Mesenchymal stem cell (in vitro differentiated cells and primary cell): Measurements from ENCODE around the gene LDLRAP1.
"Not testable (repeated sequence)": the region's sequence is repeated elsewhere in the genome, so short reads cannot be mapped to it uniquely, and the experiment has no call there.

ENCODE experiments used
- DNase-seq: peaks from one replicate; pipeline ENCODE4 v3.0.0-alpha.2; 2013
- H2AFZ ChIP-seq: one replicate; pipeline ENCODE4 v1.6.1; 2013; ENCODE audit warnings: low read depth, mild to moderate bottlenecking, control low read depth, inconsistent platforms, low read length, moderate library complexity
- H2AK5ac ChIP-seq: 2 replicates; pipeline ENCODE4 v1.6.1; 2013; ENCODE audit warnings: low read length, moderate library complexity, mild to moderate bottlenecking, inconsistent platforms; ENCODE audit not compliant: severe bottlenecking
- H2BK120ac ChIP-seq: one replicate; pipeline ENCODE4 v1.6.1; 2013; ENCODE audit warnings: low read depth, mild to moderate bottlenecking, inconsistent platforms, low read length, moderate library complexity
- H2BK12ac ChIP-seq, 2 experiments: one replicate each; pipeline ENCODE4 v1.6.1; 2013; ENCODE audit warnings: inconsistent platforms in 2 of 2, low read length in 2 of 2, mild to moderate bottlenecking in 2 of 2, moderate library complexity in 2 of 2, control low read depth in 1 of 2
- H2BK15ac ChIP-seq: one replicate; pipeline ENCODE4 v1.6.1; 2013; ENCODE audit warnings: mild to moderate bottlenecking, low read depth, inconsistent platforms; ENCODE audit not compliant: poor library complexity, severe bottlenecking
- H2BK5ac ChIP-seq: 2 replicates; pipeline ENCODE4 v1.6.1; 2013; ENCODE audit warnings: low read depth, mild to moderate bottlenecking, low read length, control low read depth, inconsistent platforms; ENCODE audit not compliant: poor library complexity, severe bottlenecking
- H3K14ac ChIP-seq, 2 experiments: one replicate each; pipeline ENCODE4 v1.6.1; 2013; ENCODE audit warnings: inconsistent platforms in 2 of 2, low read length in 2 of 2, control low read depth in 1 of 2, mild to moderate bottlenecking in 1 of 2, moderate library complexity in 1 of 2
- H3K18ac ChIP-seq, 2 experiments: one replicate each; pipeline ENCODE4 v1.6.1; 2013; ENCODE audit warnings: inconsistent platforms in 2 of 2, low read length in 2 of 2, control low read depth in 1 of 2, low read depth in 1 of 2, mild to moderate bottlenecking in 1 of 2
- H3K23ac ChIP-seq, 2 experiments: one replicate each; pipeline ENCODE4 v1.6.1; 2013; ENCODE audit warnings: inconsistent platforms in 2 of 2, low read length in 2 of 2, mild to moderate bottlenecking in 2 of 2, moderate library complexity in 2 of 2, control low read depth in 1 of 2
- H3K27ac ChIP-seq: 2 replicates; pipeline ENCODE4 v1.5.1; 2013; ENCODE audit warnings: mild to moderate bottlenecking, moderate library complexity, low read length, control low read depth, inconsistent platforms; ENCODE audit not compliant: poor library complexity, severe bottlenecking
- H3K27me3 ChIP-seq, 2 experiments: 2 replicates each; pipeline versions ENCODE4 v1.6.1 to v1.7.0; 2013; ENCODE audit warnings: low read length in 2 of 2, mild to moderate bottlenecking in 2 of 2, moderate library complexity in 2 of 2, control low read depth in 1 of 2, inconsistent platforms in 1 of 2; ENCODE audit not compliant: control insufficient read depth in 1 of 2, insufficient read depth in 1 of 2
- H3K36me3 ChIP-seq, 2 experiments: 2 replicates each; pipeline versions ENCODE4 v1.6.1 to v1.7.0; 2013; ENCODE audit warnings: low read length in 2 of 2, control low read depth in 1 of 2, inconsistent platforms in 1 of 2, low read depth in 1 of 2, mild to moderate bottlenecking in 1 of 2; ENCODE audit not compliant: insufficient read depth in 2 of 2, control insufficient read depth in 1 of 2
- H3K4ac ChIP-seq, 2 experiments: one replicate each; pipeline ENCODE4 v1.6.1; 2013; ENCODE audit warnings: inconsistent platforms in 2 of 2, low read length in 2 of 2, mild to moderate bottlenecking in 2 of 2, moderate library complexity in 2 of 2, control low read depth in 1 of 2, low read depth in 1 of 2
- H3K4me1 ChIP-seq: 2 replicates; pipeline ENCODE4 v1.6.1; 2013; ENCODE audit warnings: low read depth, low read length, control low read depth; ENCODE audit not compliant: control insufficient read depth, insufficient read depth
- H3K4me2 ChIP-seq: 2 replicates; pipeline ENCODE4 v1.6.1; 2013; ENCODE audit warnings: low read length, mild to moderate bottlenecking, inconsistent platforms; ENCODE audit not compliant: poor library complexity, severe bottlenecking
- H3K4me3 ChIP-seq, 2 experiments: 2 replicates each; pipeline versions ENCODE4 v1.5.1 to v1.7.0; 2013; ENCODE audit warnings: low read length in 2 of 2, mild to moderate bottlenecking in 2 of 2, control low read depth in 1 of 2, low read depth in 1 of 2; ENCODE audit not compliant: insufficient read depth in 1 of 2
- H3K79me1 ChIP-seq: replicated peaks from 2 replicates; pipeline ENCODE4 v1.6.1; 2013; ENCODE audit warnings: mild to moderate bottlenecking, control low read depth, low read length, inconsistent platforms; ENCODE audit not compliant: poor library complexity, severe bottlenecking
- H3K9ac ChIP-seq: 2 replicates; pipeline ENCODE4 v1.7.0; 2013; ENCODE audit warnings: mild to moderate bottlenecking, low read length, moderate library complexity
- H3K9me3 ChIP-seq: 2 replicates; pipeline ENCODE4 v1.7.0; 2013; ENCODE audit warnings: mild to moderate bottlenecking, low read length; ENCODE audit not compliant: control insufficient read depth
- H4K8ac ChIP-seq: one replicate; pipeline ENCODE4 v1.6.1; 2013; ENCODE audit warnings: inconsistent platforms, mild to moderate bottlenecking, low read length, moderate library complexity
- H4K91ac ChIP-seq: one replicate; pipeline ENCODE4 v1.6.1; 2013; ENCODE audit warnings: mild to moderate bottlenecking, low read length, inconsistent platforms
- WGBS: methylation state at CpG from one replicate; pipeline ENCODE4 v1.1.7; 2013; ENCODE audit warnings: mixed read lengths; 5-methylcytosine and 5-hydroxymethylcytosine counted together

Gene LDLRAP1

DNA sequence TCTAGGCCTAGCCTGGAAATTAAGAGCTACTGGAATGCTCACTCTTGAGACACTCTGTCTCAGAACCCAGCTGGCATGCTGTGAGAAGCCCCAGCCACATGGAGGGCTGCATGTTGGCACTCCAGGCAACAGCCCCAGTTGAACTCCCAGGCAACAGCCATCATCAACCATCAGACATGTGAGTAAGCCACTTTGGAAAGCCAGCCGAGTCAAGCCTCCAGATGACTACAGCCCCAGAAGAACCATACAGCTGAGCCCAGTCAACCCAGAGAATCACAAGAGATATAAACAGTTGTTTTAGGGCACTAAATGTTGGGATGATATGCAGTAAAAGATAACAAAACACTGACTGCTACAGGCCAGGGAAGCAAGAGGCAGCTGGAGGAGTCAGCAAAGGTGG lies 55.5 kb downstream of the LDLRAP1 start:
- DNase-seq = no peak
- Histone ChIP-seq H4K91ac (no peak overlapping the region), H3K23ac (no peak overlapping the region), H3K4ac (no peak overlapping the region), H3K79me1 (no peaks in the 10 kb centered on the region), H3K4me2 (no peak overlapping the region), H2BK5ac (no peak overlapping the region), H2BK15ac (no peak overlapping the region), H2BK120ac (no peak overlapping the region), H3K4me1 (no peaks in the 10 kb centered on the region), H2BK12ac (no peak overlapping the region), H3K4me3 (no peak overlapping the region), H2AK5ac (no peak overlapping the region), H2AFZ (no peak overlapping the region), H3K14ac (no peak overlapping the region), H3K27me3 (peaks cover 13 to 35% of the 10 kb centered on the region in 2 experiments), H3K36me3 (no peaks in the 10 kb centered on the region), H4K8ac (no peak overlapping the region), H3K18ac (no peak overlapping the region), H3K27ac (no peak overlapping the region), H3K9ac (no peak overlapping the region), H3K9me3 (peaks cover 8% of the 10 kb centered on the region)
- no CpG with 5 or more reads among the region's 1 CpG for WGBS

DNA sequence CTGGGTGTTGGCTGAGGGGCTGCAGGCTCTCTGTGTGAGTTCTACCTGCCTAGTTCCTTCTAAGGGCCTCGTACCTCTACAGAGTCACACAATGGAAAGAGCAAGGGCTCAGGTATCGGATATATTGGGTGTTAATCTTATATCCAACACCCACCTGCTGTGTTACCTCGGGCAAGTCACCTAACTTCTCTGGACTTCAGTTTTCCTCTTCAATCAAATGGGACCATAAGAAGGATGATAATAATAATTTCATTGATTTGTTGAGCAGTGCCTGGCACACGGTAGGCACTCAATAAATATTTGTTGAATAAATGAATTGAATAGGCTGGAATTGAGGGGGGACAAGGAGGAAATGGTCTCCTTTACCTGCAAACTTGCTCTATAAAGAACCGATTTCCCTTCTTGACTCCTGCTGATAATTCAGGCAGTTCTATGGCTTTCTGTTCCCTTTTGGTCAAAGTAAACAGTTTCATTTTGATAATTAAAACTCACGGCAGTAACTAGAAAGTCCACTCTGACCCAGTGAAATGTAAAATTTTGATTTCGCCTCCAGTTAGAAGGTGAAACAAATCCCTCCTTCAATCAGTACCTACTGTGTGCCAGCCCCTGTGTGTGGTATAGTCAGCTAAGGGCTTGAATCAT lies 56.7 kb downstream of the LDLRAP1 start:
- Histone ChIP-seq H3K27ac (no peak overlapping the region), H3K36me3 (no peaks in the 10 kb centered on the region), H3K4me3 (no peak overlapping the region), H3K9ac (no peak overlapping the region), H3K4me2 (no peak overlapping the region), H3K9me3 (peaks cover 8% of the 10 kb centered on the region), H3K18ac (no peak overlapping the region), H3K14ac (no peak overlapping the region), H3K23ac (no peak overlapping the region), H2AFZ (no peak overlapping the region), H3K4me1 (no peaks in the 10 kb centered on the region), H3K27me3 (peaks cover 11 to 28% of the 10 kb centered on the region in 2 experiments), H2BK12ac (no peak overlapping the region), H2BK5ac (no peak overlapping the region), H2AK5ac (no peak overlapping the region), H2BK120ac (no peak overlapping the region), H4K91ac (no peak overlapping the region), H3K79me1 (no peaks in the 10 kb centered on the region), H2BK15ac (no peak overlapping the region), H4K8ac (no peak overlapping the region), H3K4ac (no peak overlapping the region)
- DNase-seq = no peak
- 85% methylated on average over 6 of the region's 7 CpGs for WGBS

DNA sequence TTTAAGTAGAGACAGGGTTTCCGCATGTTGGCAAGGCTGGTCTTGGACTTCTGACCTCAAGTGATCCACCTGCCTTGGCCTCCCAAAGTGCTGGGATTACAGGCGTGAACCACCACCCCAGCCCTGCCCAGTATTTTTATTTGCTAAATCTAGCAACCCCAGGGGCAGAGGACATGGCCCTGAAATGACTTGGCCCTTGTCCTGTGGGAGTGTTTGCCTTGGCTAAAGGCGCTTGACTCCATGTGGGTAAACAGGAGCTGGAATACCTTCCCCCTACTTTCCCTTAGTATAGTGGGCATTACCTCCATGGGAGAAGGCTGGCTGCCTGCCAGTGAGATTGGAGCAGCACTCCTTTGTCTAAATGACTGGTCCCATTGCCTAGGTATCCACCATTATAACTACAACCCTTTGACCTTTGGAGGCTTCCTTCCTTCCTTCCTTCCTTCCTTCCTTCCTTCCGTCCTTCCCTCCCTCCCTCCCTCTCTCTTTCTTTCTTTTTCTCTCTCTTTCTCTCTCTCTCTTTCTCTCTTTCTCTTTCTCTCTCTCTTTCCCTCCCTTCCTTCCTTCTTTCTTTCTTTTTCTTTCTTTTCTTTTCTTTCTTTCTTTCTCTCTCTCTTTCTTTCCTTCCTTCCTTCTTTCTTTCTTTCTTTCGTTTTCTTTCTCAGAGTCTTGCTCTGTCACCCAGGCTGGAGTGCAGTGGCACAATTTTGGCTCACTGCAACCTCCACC lies 57.7 kb downstream of the LDLRAP1 start:
- not testable (repeated sequence) for H3K9ac ChIP-seq, H2AK5ac ChIP-seq, H2BK15ac ChIP-seq, H3K79me1 ChIP-seq, H2BK12ac ChIP-seq, H2AFZ ChIP-seq, H3K9me3 ChIP-seq, H3K36me3 ChIP-seq, H3K4me1 ChIP-seq, H3K27ac ChIP-seq, H3K4me2 ChIP-seq, H2BK5ac ChIP-seq, H3K18ac ChIP-seq, H4K8ac ChIP-seq, H3K4ac ChIP-seq, DNase-seq, H3K4me3 ChIP-seq, H3K14ac ChIP-seq, H2BK120ac ChIP-seq, H3K23ac ChIP-seq, H4K91ac ChIP-seq
- peaks cover 13 to 21% of the 10 kb centered on the region in 2 experiments for H3K27me3 ChIP-seq
- WGBS = 87% methylated on average over 5 of the region's 5 CpGs

DNA sequence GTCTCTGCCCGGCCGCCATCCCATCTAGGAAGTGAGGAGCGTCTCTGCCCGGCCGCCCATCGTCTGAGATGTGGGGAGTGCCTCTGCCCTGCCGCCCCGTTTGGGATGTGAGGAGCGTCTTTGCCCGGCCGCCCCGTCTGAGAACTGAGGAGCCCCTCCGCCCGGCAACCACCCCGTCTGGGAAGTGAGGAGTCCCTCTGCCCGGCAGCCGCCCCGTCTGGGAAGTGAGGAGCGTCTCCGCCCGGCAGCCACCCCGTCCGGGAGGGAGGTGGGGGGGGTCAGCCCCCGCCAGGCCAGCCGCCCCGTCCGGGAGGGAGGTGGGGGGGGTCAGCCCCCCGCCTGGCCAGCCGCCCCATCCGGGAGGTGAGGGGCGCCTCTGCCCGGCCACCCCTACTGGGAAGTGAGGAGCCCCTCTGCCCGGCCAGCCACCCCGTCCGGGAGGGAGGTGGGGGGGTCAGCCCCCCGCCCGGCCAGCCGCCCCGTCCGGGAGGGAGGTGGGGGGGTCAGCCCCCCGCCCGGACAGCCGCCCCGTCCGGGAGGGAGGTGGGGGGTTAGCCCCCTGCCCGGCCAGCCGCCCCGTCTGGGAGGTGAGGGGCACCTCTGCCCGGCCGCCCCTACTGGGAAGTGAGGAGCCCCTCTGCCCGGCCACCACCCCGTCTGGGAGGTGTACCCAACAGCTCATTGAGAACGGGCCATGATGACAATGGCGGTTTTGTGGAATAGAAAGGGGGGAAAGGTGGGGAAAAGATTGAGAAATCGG lies 60.6 kb downstream of the LDLRAP1 start:
- not testable (repeated sequence) for H4K91ac ChIP-seq, H2BK120ac ChIP-seq, DNase-seq, H3K4ac ChIP-seq, H3K9ac ChIP-seq, H2BK12ac ChIP-seq, H3K79me1 ChIP-seq, H2BK15ac ChIP-seq, H3K14ac ChIP-seq, H4K8ac ChIP-seq, H3K4me1 ChIP-seq, H3K4me2 ChIP-seq, H2AFZ ChIP-seq, H3K23ac ChIP-seq, H3K27ac ChIP-seq, H3K36me3 ChIP-seq, H3K4me3 ChIP-seq, H2BK5ac ChIP-seq, H3K18ac ChIP-seq, H3K9me3 ChIP-seq, H2AK5ac ChIP-seq
- 100% methylated on average over 1 of the region's 55 CpGs for WGBS
- peaks cover 13 to 24% of the 10 kb centered on the region in 2 experiments for H3K27me3 ChIP-seq
